Endothelial cell of umbilical vein (primary cell): Measurements from ENCODE around the gene OR52K1.

Source experiments
- CTCF ChIP-seq, 2 donors: IDR thresholded peaks; 1 replicate in 1 of 2; 2 replicates in 1 of 2; pipeline ENCODE4 v1.5.1; 2011; ENCODE audit warnings: low read length in 2 of 2, mild to moderate bottlenecking in 2 of 2, moderate library complexity in 2 of 2, control low read depth in 1 of 2, inconsistent platforms in 1 of 2, low read depth in 1 of 2; ENCODE audit not compliant: insufficient read depth in 1 of 2; ENCODE audit errors: extremely low read depth in 1 of 2
- EZH2 ChIP-seq: IDR thresholded peaks from 2 replicates; pipeline ENCODE4 v1.6.1; 2012; ENCODE audit warnings: borderline replicate concordance, low read depth, mild to moderate bottlenecking, moderate library complexity, low read length, inconsistent platforms; ENCODE audit not compliant: severe bottlenecking
- MAX ChIP-seq: IDR thresholded peaks from 2 replicates; pipeline ENCODE4 v1.6.1; 2011; ENCODE audit not compliant: insufficient read depth, insufficient read length
- POLR2AphosphoS5 ChIP-seq: IDR thresholded peaks from 2 replicates; pipeline ENCODE4 v1.6.1; 2012; ENCODE audit warnings: low read depth, mild to moderate bottlenecking, control low read depth, low read length, moderate library complexity; ENCODE audit not compliant: insufficient read depth

GRCh38 chr11:4482445-4482844 is at the start of gene OR52K1:
- TF ChIP-seq CTCF (IDR thresholded peaks at IDR 0.05; ENCODE audit: extremely low read depth in 1 of 2, insufficient read depth in 1 of 2, low read depth in 1 of 2, low read length in 2 of 2) (no peak), MAX (no peak), EZH2 (no peak), POLR2AphosphoS5 (no peak)
